Measurements from ENCODE around the gene GPC6.

The GPC6 gene

GRCh38 chr13:94267581-94268366 lies 1041.2 kb downstream of the GPC6 start:
- no peaks in the 10 kb centered on the region for H3K9me3 ChIP-seq (ENCODE audit: control insufficient read depth, low read length)
- H4K91ac ChIP-seq (ENCODE audit: low read length) = no peak overlapping the region
- no peaks in the 10 kb centered on the region for H3K4me1 ChIP-seq (ENCODE audit: control insufficient read depth, insufficient read depth, low read depth, low read length)
- H2BK5ac ChIP-seq (ENCODE audit: low read depth, low read length, poor library complexity, severe bottlenecking) = no peak overlapping the region
- no peaks in the 10 kb centered on the region for H3K27me3 ChIP-seq (ENCODE audit: control insufficient read depth in 1 of 2, insufficient read depth in 1 of 2, low read length in 2 of 2)
- H2BK12ac ChIP-seq (ENCODE audit: low read length in 2 of 2) = no peak overlapping the region
- no peak overlapping the region for H2AK5ac ChIP-seq (ENCODE audit: low read length, severe bottlenecking)
- no peak overlapping the region for H2AFZ ChIP-seq (ENCODE audit: low read depth, low read length)
- no peak overlapping the region for H2BK15ac ChIP-seq (ENCODE audit: low read depth, poor library complexity, severe bottlenecking)
- no peak overlapping the region for H3K9ac ChIP-seq (ENCODE audit: low read length)
- H3K14ac ChIP-seq (ENCODE audit: low read length in 2 of 2) = no peak overlapping the region
- no peaks in the 10 kb centered on the region for H3K79me1 ChIP-seq (replicated peaks; ENCODE audit: low read length, poor library complexity, severe bottlenecking)
- no peak overlapping the region for H3K18ac ChIP-seq (ENCODE audit: low read depth in 1 of 2, low read length in 2 of 2)
- H3K4ac ChIP-seq (ENCODE audit: low read depth in 1 of 2, low read length in 2 of 2) = no peak overlapping the region
- no peak overlapping the region for H3K23ac ChIP-seq (ENCODE audit: low read length in 2 of 2)
- DNase-seq = peak; percentile 22
- H3K4me3 ChIP-seq (ENCODE audit: insufficient read depth in 1 of 2, low read depth in 1 of 2, low read length in 2 of 2) = no peak overlapping the region
- H3K36me3 ChIP-seq (ENCODE audit: control insufficient read depth in 1 of 2, insufficient read depth in 2 of 2, low read depth in 1 of 2, low read length in 2 of 2) = no peaks in the 10 kb centered on the region
- WGBS = no CpG with 5 or more reads among the region's 3 CpGs
- H4K8ac ChIP-seq (ENCODE audit: low read length) = no peak overlapping the region
- no peak overlapping the region for H2BK120ac ChIP-seq (ENCODE audit: low read depth, low read length)
- no peak overlapping the region for H3K27ac ChIP-seq (ENCODE audit: low read length, poor library complexity, severe bottlenecking)
- no peak overlapping the region for H3K4me2 ChIP-seq (ENCODE audit: low read length, poor library complexity, severe bottlenecking)

DNA sequence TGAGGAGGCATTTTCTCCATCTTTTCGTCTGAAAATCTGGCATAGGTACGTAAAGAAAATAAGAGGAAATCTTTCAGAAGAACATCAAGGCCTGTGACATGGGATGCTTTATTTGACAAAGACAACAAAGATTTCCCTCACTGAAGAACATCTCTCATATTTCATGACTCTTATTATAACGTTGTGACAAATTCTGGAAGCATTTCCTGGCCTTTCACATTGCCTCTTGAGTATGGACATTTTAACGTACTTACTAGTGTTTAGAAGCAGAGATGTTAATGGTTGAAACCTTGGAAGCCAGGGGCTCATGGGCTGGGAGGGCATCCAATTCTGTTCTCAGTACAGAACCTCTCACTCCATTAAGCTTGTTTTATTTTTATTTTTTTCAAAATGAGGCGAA lies 1042.1 kb downstream of the GPC6 start:
- Histone ChIP-seq H3K9ac (ENCODE audit: low read length) (no peak overlapping the region), H3K4me1 (ENCODE audit: control insufficient read depth, insufficient read depth, low read depth, low read length) (no peaks in the 10 kb centered on the region), H2BK12ac (ENCODE audit: low read length in 2 of 2) (no peak overlapping the region), H2BK15ac (ENCODE audit: low read depth, poor library complexity, severe bottlenecking) (no peak overlapping the region), H4K8ac (ENCODE audit: low read length) (no peak overlapping the region), H3K9me3 (ENCODE audit: control insufficient read depth, low read length) (no peaks in the 10 kb centered on the region), H3K27me3 (ENCODE audit: control insufficient read depth in 1 of 2, insufficient read depth in 1 of 2, low read length in 2 of 2) (no peaks in the 10 kb centered on the region), H3K4ac (ENCODE audit: low read depth in 1 of 2, low read length in 2 of 2) (no peak overlapping the region), H3K23ac (ENCODE audit: low read length in 2 of 2) (no peak overlapping the region), H2BK5ac (ENCODE audit: low read depth, low read length, poor library complexity, severe bottlenecking) (no peak overlapping the region), H3K18ac (ENCODE audit: low read depth in 1 of 2, low read length in 2 of 2) (no peak overlapping the region), H3K79me1 (replicated peaks; ENCODE audit: low read length, poor library complexity, severe bottlenecking) (no peaks in the 10 kb centered on the region), H3K4me2 (ENCODE audit: low read length, poor library complexity, severe bottlenecking) (no peak overlapping the region), H2BK120ac (ENCODE audit: low read depth, low read length) (no peak overlapping the region), H3K36me3 (ENCODE audit: control insufficient read depth in 1 of 2, insufficient read depth in 2 of 2, low read depth in 1 of 2, low read length in 2 of 2) (no peaks in the 10 kb centered on the region), H2AFZ (ENCODE audit: low read depth, low read length) (no peak overlapping the region), H3K4me3 (ENCODE audit: insufficient read depth in 1 of 2, low read depth in 1 of 2, low read length in 2 of 2) (no peak overlapping the region), H3K27ac (ENCODE audit: low read length, poor library complexity, severe bottlenecking) (no peak overlapping the region), H3K14ac (ENCODE audit: low read length in 2 of 2) (no peak overlapping the region), H2AK5ac (ENCODE audit: low read length, severe bottlenecking) (no peak overlapping the region), H4K91ac (ENCODE audit: low read length) (no peak overlapping the region)
- WGBS = 100% methylated on average over 3 of the region's 5 CpGs
- no peak for DNase-seq

- Histone ChIP-seq H3K14ac (ENCODE audit: low read length in 2 of 2) (no peak overlapping the region), H3K18ac (ENCODE audit: low read depth in 1 of 2, low read length in 2 of 2) (no peak overlapping the region), H2BK5ac (ENCODE audit: low read depth, low read length, poor library complexity, severe bottlenecking) (no peak overlapping the region), H2BK15ac (ENCODE audit: low read depth, poor library complexity, severe bottlenecking) (no peak overlapping the region), H4K91ac (ENCODE audit: low read length) (no peak overlapping the region), H3K9ac (ENCODE audit: low read length) (no peak overlapping the region), H2BK12ac (ENCODE audit: low read length in 2 of 2) (no peak overlapping the region), H3K79me1 (replicated peaks; ENCODE audit: low read length, poor library complexity, severe bottlenecking) (no peaks in the 10 kb centered on the region), H3K36me3 (ENCODE audit: control insufficient read depth in 1 of 2, insufficient read depth in 2 of 2, low read depth in 1 of 2, low read length in 2 of 2) (no peaks in the 10 kb centered on the region), H3K4me2 (ENCODE audit: low read length, poor library complexity, severe bottlenecking) (no peak overlapping the region), H3K23ac (ENCODE audit: low read length in 2 of 2) (no peak overlapping the region), H3K9me3 (ENCODE audit: control insufficient read depth, low read length) (no peaks in the 10 kb centered on the region), H4K8ac (ENCODE audit: low read length) (no peak overlapping the region), H3K4me3 (ENCODE audit: insufficient read depth in 1 of 2, low read depth in 1 of 2, low read length in 2 of 2) (no peak overlapping the region), H2BK120ac (ENCODE audit: low read depth, low read length) (no peak overlapping the region), H3K4ac (ENCODE audit: low read depth in 1 of 2, low read length in 2 of 2) (no peak overlapping the region), H2AK5ac (ENCODE audit: low read length, severe bottlenecking) (no peak overlapping the region), H3K4me1 (ENCODE audit: control insufficient read depth, insufficient read depth, low read depth, low read length) (no peaks in the 10 kb centered on the region), H2AFZ (ENCODE audit: low read depth, low read length) (no peak overlapping the region), H3K27ac (ENCODE audit: low read length, poor library complexity, severe bottlenecking) (no peak overlapping the region), H3K27me3 (ENCODE audit: control insufficient read depth in 1 of 2, insufficient read depth in 1 of 2, low read length in 2 of 2) (no peaks in the 10 kb centered on the region)
- 91% methylated on average over 4 of the region's 6 CpGs for WGBS
- DNase-seq = no peak
Measured at GRCh38 chr13:94269557-94269956, 1043.0 kb downstream of the GPC6 start.

DNA sequence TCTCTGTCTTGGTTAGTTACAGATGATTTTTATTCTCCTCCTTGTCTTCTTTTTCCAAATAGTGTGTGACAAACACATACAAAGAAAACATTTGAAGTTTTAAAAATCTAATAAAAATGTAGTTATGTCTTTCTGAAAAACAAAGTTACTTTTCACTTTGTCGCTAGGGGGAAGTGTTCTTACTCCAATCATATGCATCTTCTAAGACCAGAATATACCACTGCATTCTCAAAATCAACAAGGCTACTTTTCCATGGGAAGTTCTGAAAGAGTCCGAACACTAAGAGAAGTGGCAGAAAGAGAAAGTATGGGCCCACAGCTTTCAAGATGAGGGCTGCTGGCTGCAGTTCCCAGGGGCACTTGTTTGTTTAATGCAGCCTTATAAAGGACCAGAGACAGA lies 1043.9 kb downstream of the GPC6 start:
- no peak overlapping the region for H3K4me3 ChIP-seq (ENCODE audit: insufficient read depth in 1 of 2, low read depth in 1 of 2, low read length in 2 of 2)
- no peak overlapping the region for H3K14ac ChIP-seq (ENCODE audit: low read length in 2 of 2)
- H2BK120ac ChIP-seq (ENCODE audit: low read depth, low read length) = no peak overlapping the region
- H3K79me1 ChIP-seq (replicated peaks; ENCODE audit: low read length, poor library complexity, severe bottlenecking) = no peaks in the 10 kb centered on the region
- H3K9ac ChIP-seq (ENCODE audit: low read length) = no peak overlapping the region
- WGBS = 100% methylated on average over 2 of the region's 2 CpGs
- H3K4me1 ChIP-seq (ENCODE audit: control insufficient read depth, insufficient read depth, low read depth, low read length) = no peaks in the 10 kb centered on the region
- no peak overlapping the region for H4K8ac ChIP-seq (ENCODE audit: low read length)
- no peaks in the 10 kb centered on the region for H3K27me3 ChIP-seq (ENCODE audit: control insufficient read depth in 1 of 2, insufficient read depth in 1 of 2, low read length in 2 of 2)
- H2AFZ ChIP-seq (ENCODE audit: low read depth, low read length) = no peak overlapping the region
- H3K23ac ChIP-seq (ENCODE audit: low read length in 2 of 2) = no peak overlapping the region
- no peak overlapping the region for H2BK12ac ChIP-seq (ENCODE audit: low read length in 2 of 2)
- H3K4ac ChIP-seq (ENCODE audit: low read depth in 1 of 2, low read length in 2 of 2) = no peak overlapping the region
- DNase-seq = no peak
- no peak overlapping the region for H2BK15ac ChIP-seq (ENCODE audit: low read depth, poor library complexity, severe bottlenecking)
- no peak overlapping the region for H3K4me2 ChIP-seq (ENCODE audit: low read length, poor library complexity, severe bottlenecking)
- no peaks in the 10 kb centered on the region for H3K36me3 ChIP-seq (ENCODE audit: control insufficient read depth in 1 of 2, insufficient read depth in 2 of 2, low read depth in 1 of 2, low read length in 2 of 2)
- no peak overlapping the region for H3K27ac ChIP-seq (ENCODE audit: low read length, poor library complexity, severe bottlenecking)
- H4K91ac ChIP-seq (ENCODE audit: low read length) = no peak overlapping the region
- H2AK5ac ChIP-seq (ENCODE audit: low read length, severe bottlenecking) = no peak overlapping the region
- H3K18ac ChIP-seq (ENCODE audit: low read depth in 1 of 2, low read length in 2 of 2) = no peak overlapping the region
- H3K9me3 ChIP-seq (ENCODE audit: control insufficient read depth, low read length) = no peaks in the 10 kb centered on the region
- no peak overlapping the region for H2BK5ac ChIP-seq (ENCODE audit: low read depth, low read length, poor library complexity, severe bottlenecking)

All from mesenchymal stem cell (in vitro differentiated cells and primary cell).